ENCODE measurements around the gene OPA1. TPM values are rescaled to one million over a fixed set of nuclear protein-coding genes. Genes with fewer than 3 reads are reported as not detected.

Gene OPA1
- total RNA-seq, 1 experiment from 2014 or later: 72.0 TPM

GRCh38 chr3:193638833-193639232, 45.8 kb downstream of the OPA1 start:
- CTCF ChIA-PET: no interaction called here
- Histone ChIP-seq H3K4me3 (replicated peaks in 1 of 2; ENCODE audit: low read depth in 1 of 2, low read length in 2 of 2) (no peak overlapping the region), H4K20me1 (ENCODE audit: insufficient read depth) (no peaks in the 10 kb centered on the region; the same call in 1 of the 2 replicates), H3K79me2 (ENCODE audit: insufficient read depth, low read length) (0 out of 2 replicates have a peak, but pooled peaks cover 7% of the 10 kb centered on the region), H3K9ac (ENCODE audit: low read length) (no peak overlapping the region), H3K27me3 (ENCODE audit: insufficient read depth, low read length) (no peaks in the 10 kb centered on the region), H3K36me3 (ENCODE audit: control insufficient read depth in 1 of 2, insufficient read depth in 2 of 2, low read length in 2 of 2) (peaks cover 15 to 35% of the 10 kb centered on the region in 2 experiments; a peak in 3 of 4 replicates), H3K9me3 (ENCODE audit: control insufficient read depth in 1 of 2, insufficient read depth in 1 of 2, low read depth in 1 of 2, low read length in 2 of 2) (no peaks in the 10 kb centered on the region), H3K9me2 (ENCODE audit: insufficient read depth) (no peaks in the 10 kb centered on the region), H2AFZ (ENCODE audit: low read depth, low read length, poor library complexity, severe bottlenecking) (no peak overlapping the region), H3K4me2 (ENCODE audit: low read length) (no peak overlapping the region), H3K4me1 (ENCODE audit: control insufficient read depth in 1 of 2, insufficient read depth in 2 of 2, low read length in 2 of 2) (no peaks in the 10 kb centered on the region), H3K27ac (ENCODE audit: low read depth, low read length) (no peak overlapping the region)
- RAD21 ChIA-PET (ENCODE audit: low non-redundant PET in 1 of 2, low total read pairs in 2 of 2, uncharacterized antibody in 2 of 2, unreplicated experiment in 2 of 2): no interaction called here
- POLR2A ChIA-PET: no interaction called here
- TF ChIP-seq CBX3 (IDR thresholded peaks at IDR 0.05; ENCODE audit: low read depth) (no peak), CTCF (IDR thresholded peaks at IDR 0.05 in 2 of 3, conservative IDR thresholded peaks at IDR 0.05 in 1 of 3; ENCODE audit: borderline replicate concordance in 1 of 3, insufficient read depth in 1 of 3, low read depth in 2 of 3, low read length in 2 of 3) (no peak), ATF3 (IDR thresholded peaks at IDR 0.05) (no peak), ELF1 (IDR thresholded peaks at IDR 0.05; ENCODE audit: borderline replicate concordance, low read depth) (no peak), REST (IDR thresholded peaks at IDR 0.05; ENCODE audit: low read depth) (no peak), ZFX (IDR thresholded peaks at IDR 0.05) (no peak), EZH2 (IDR thresholded peaks at IDR 0.05) (no peak), ZBTB33 (IDR thresholded peaks at IDR 0.05; ENCODE audit: extremely low read depth, insufficient replicate concordance, low read length) (no peak), CEBPB (IDR thresholded peaks at IDR 0.05; ENCODE audit: low read depth) (no peak), SIN3A (IDR thresholded peaks at IDR 0.05; ENCODE audit: low read depth) (no peak), FOSL1 (IDR thresholded peaks at IDR 0.05; ENCODE audit: low read depth) (no peak), RAD21 (IDR thresholded peaks at IDR 0.05; ENCODE audit: low read depth) (no peak), MAX (IDR thresholded peaks at IDR 0.05) (no peak), POLR2AphosphoS5 (IDR thresholded peaks at IDR 0.05; ENCODE audit: low read depth, low read length) (no peak), YY1 (IDR thresholded peaks at IDR 0.05; ENCODE audit: extremely low read depth, insufficient replicate concordance, low read depth, low read length) (no peak), EGR1 (IDR thresholded peaks at IDR 0.05; ENCODE audit: low read depth) (no peak), SP1 (IDR thresholded peaks at IDR 0.05; ENCODE audit: low read depth) (no peak), EZH2phosphoT487 (IDR thresholded peaks at IDR 0.05; ENCODE audit: borderline replicate concordance) (no peak), ZNF274 (IDR thresholded peaks at IDR 0.05; ENCODE audit: low read depth, low read length) (no peak), SRF (IDR thresholded peaks at IDR 0.05; ENCODE audit: low read depth) (no peak)
- ATAC-seq (no peak), DNase-seq (ENCODE audit: low read depth, low spot score) (no peak)
- intact Hi-C loops (cut with micrococcal nuclease): no loop called here
- no TSS peak for BruUV-seq (replicated peaks)

All from HCT116 (cell line).